Neural cell (in vitro differentiated cells): ENCODE results near the gene ITGAL.

Source experiments
- EP300 ChIP-seq: fragments of 450-650 bp; conservative IDR thresholded peaks from 2 replicates; pipeline ENCODE4 v1.6.1; 2014; ENCODE audit warnings: antibody characterized with exemption, mild to moderate bottlenecking, moderate library complexity; ENCODE audit not compliant: poor library complexity, severe bottlenecking
- EZH2 ChIP-seq: fragments of 200-600, 300-800 bp; shearing (Covaris generic), sonication (generic); IDR thresholded peaks from 2 replicates; pipeline ENCODE4 v1.6.1; 2014; ENCODE audit warnings: antibody characterized with exemption, low read length, borderline replicate concordance, mild to moderate bottlenecking; ENCODE audit not compliant: insufficient read depth, poor library complexity, severe bottlenecking
- POLR2AphosphoS5 ChIP-seq: IDR thresholded peaks from 2 replicates; pipeline ENCODE4 v1.6.1; 2012
- TF ChIP-seq, protein P1 (sequence below): fragments of 450-650 bp; IDR thresholded peaks from 2 replicates; pipeline ENCODE4 v1.5.1; 2014; ENCODE audit warnings: antibody characterized with exemption, mild to moderate bottlenecking, moderate library complexity; ENCODE audit not compliant: poor library complexity, severe bottlenecking
- TF ChIP-seq, protein P2 (sequence below): IDR thresholded peaks from 2 replicates; pipeline ENCODE4 v1.6.1; 2012; ENCODE audit warnings: borderline replicate concordance

DNA sequence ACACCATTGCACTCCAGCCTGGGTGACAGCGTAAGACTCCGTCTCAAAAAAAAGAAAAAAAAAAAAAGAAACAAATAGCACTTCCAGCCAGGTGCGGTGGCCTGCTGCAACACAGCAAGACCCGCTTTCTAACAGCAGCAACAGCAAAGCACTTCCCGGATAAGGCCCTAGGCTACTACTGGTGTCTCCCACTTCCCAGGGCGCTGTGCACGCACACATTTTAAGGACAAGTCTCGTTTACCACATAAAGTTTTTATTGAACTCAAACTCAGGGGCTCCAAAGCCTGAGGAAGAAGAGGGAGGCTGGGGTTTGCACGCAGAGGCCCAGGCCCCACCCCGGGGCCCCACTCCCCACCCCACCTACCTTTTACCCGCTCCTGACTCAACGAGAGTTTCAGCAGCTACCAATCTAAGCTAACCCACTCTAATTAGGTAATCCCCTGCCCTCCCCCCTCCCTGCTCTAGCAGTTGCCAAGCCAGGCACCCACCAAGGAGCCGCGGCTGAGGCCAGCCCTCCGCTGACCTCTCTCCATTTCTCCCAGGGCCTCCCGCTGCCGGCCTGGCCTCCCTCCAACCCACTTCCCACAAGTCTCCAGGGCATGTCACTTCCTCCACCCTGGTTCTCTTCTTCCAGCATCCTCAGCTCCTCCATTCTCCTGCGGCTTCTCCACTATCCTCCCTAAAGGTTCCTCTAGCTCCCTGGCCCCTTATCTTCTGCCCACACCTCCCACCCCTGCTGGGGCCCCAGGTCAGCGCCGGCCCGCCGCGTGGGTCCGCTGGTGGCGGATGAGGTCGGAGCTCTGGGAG, 51.4 kb downstream of the ITGAL start:
- TF ChIP-seq EP300 (no peak), POLR2AphosphoS5 (no peak), EZH2 (no peak)
- TF ChIP-seq, protein P1, sequence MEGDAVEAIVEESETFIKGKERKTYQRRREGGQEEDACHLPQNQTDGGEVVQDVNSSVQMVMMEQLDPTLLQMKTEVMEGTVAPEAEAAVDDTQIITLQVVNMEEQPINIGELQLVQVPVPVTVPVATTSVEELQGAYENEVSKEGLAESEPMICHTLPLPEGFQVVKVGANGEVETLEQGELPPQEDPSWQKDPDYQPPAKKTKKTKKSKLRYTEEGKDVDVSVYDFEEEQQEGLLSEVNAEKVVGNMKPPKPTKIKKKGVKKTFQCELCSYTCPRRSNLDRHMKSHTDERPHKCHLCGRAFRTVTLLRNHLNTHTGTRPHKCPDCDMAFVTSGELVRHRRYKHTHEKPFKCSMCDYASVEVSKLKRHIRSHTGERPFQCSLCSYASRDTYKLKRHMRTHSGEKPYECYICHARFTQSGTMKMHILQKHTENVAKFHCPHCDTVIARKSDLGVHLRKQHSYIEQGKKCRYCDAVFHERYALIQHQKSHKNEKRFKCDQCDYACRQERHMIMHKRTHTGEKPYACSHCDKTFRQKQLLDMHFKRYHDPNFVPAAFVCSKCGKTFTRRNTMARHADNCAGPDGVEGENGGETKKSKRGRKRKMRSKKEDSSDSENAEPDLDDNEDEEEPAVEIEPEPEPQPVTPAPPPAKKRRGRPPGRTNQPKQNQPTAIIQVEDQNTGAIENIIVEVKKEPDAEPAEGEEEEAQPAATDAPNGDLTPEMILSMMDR = no peak
- TF ChIP-seq, protein P2, sequence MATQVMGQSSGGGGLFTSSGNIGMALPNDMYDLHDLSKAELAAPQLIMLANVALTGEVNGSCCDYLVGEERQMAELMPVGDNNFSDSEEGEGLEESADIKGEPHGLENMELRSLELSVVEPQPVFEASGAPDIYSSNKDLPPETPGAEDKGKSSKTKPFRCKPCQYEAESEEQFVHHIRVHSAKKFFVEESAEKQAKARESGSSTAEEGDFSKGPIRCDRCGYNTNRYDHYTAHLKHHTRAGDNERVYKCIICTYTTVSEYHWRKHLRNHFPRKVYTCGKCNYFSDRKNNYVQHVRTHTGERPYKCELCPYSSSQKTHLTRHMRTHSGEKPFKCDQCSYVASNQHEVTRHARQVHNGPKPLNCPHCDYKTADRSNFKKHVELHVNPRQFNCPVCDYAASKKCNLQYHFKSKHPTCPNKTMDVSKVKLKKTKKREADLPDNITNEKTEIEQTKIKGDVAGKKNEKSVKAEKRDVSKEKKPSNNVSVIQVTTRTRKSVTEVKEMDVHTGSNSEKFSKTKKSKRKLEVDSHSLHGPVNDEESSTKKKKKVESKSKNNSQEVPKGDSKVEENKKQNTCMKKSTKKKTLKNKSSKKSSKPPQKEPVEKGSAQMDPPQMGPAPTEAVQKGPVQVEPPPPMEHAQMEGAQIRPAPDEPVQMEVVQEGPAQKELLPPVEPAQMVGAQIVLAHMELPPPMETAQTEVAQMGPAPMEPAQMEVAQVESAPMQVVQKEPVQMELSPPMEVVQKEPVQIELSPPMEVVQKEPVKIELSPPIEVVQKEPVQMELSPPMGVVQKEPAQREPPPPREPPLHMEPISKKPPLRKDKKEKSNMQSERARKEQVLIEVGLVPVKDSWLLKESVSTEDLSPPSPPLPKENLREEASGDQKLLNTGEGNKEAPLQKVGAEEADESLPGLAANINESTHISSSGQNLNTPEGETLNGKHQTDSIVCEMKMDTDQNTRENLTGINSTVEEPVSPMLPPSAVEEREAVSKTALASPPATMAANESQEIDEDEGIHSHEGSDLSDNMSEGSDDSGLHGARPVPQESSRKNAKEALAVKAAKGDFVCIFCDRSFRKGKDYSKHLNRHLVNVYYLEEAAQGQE = no peak
